Measurements from ENCODE around the gene TIA1. TPM values are rescaled to one million over a fixed set of nuclear protein-coding genes. Genes with fewer than 3 reads are reported as not detected.
A peak's percentile ranks its signal among the peaks of the same experiment; 100 is the strongest.
"Not testable (repeated sequence)": the region's sequence is repeated elsewhere in the genome, so short reads cannot be mapped to it uniquely, and the experiment has no call there.

The TIA1 gene, protein sequence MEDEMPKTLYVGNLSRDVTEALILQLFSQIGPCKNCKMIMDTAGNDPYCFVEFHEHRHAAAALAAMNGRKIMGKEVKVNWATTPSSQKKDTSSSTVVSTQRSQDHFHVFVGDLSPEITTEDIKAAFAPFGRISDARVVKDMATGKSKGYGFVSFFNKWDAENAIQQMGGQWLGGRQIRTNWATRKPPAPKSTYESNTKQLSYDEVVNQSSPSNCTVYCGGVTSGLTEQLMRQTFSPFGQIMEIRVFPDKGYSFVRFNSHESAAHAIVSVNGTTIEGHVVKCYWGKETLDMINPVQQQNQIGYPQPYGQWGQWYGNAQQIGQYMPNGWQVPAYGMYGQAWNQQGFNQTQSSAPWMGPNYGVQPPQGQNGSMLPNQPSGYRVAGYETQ
- total RNA-seq (10 to 100 TPM; 68.1 to 78.2 TPM), total RNA-seq (72.4 to 162 reads per million in 2 donors)

DNA sequence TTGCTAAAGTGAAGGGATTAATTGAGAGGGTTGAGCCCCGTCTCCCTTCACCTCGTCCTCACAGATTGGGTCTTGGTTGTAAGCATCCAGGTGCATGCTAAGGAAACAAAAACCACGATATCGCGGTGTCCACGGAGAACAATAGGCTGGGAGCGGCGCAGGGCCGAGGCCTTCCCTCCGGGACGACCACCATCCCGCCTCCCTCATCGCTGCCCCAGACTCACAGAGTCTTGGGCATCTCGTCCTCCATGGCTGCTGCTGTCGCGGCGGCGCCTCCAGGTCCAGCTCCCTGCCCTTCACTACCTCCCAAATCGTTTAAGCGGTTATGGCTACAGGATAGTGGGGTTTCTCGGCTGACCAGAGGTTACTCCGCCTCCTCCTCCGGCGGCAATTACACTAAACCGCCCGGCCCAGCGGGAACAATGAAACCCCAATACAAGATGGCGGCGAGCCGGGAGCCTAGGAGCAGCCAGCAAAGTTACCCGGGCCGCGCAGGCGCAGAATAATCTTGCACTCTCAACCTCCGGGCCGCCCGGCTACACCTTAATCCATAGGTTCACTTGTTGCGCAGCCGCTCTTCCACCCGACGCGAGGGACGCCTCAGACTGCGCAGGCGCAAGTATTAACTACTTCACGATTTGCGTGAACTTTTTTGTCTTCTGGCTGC is at the start of gene TIA1:
Gene TIA1, minus strand, starts transcription at position 448 of the 667 bp plus-strand sequence. Its CDS starts 198 bp downstream, at position 250.
- H3K4me1 Mint-ChIP-seq: peaks cover 32% of the 10 kb centered on the region
- peaks cover 4% of the 10 kb centered on the region for H3K27me3 Mint-ChIP-seq
- H3K27ac Mint-ChIP-seq: peak within 1 kb of the TSS; percentile 100
- peak; percentile 96 for ATAC-seq
- H3K36me3 Mint-ChIP-seq (ENCODE audit: low read depth): peaks cover 13% of the 10 kb centered on the region
- peak; percentile 97 to 98 (median 97) for DNase-seq
- H3K4me3 Mint-ChIP-seq: peak within 1 kb of the TSS; percentile 98
- no peaks in the 10 kb centered on the region for H3K9me3 ChIP-seq (ENCODE audit: control insufficient read depth, low read length, poor library complexity, severe bottlenecking)

DNA sequence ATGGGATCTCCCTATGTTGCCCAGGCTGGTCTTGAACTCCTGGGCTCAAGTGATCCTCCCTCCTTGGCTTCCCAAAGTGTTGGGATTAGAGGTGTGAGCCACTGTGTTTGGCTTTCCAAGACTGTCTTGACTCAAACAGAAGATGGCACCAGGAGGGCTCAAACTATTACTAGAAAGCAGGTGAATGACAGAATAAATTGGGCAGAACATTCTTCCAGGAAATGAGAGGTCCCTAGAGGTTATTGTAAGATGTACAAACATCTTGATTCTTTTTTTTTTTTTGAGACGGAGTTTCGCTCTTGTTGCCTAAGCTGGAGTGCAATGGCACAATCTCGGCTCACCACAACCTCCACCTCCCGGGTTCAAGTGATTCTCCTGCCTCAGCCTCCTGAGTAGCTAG is 49.4 kb upstream of the TIA1 start:
- not testable (repeated sequence) for DNase-seq; H3K4me3 Mint-ChIP-seq; H3K9me3 ChIP-seq (ENCODE audit: control insufficient read depth, low read length, poor library complexity, severe bottlenecking); H3K36me3 Mint-ChIP-seq (ENCODE audit: low read depth); ATAC-seq; H3K27me3 Mint-ChIP-seq; H3K27ac Mint-ChIP-seq
- peaks cover 10% of the 10 kb centered on the region for H3K4me1 Mint-ChIP-seq

DNA sequence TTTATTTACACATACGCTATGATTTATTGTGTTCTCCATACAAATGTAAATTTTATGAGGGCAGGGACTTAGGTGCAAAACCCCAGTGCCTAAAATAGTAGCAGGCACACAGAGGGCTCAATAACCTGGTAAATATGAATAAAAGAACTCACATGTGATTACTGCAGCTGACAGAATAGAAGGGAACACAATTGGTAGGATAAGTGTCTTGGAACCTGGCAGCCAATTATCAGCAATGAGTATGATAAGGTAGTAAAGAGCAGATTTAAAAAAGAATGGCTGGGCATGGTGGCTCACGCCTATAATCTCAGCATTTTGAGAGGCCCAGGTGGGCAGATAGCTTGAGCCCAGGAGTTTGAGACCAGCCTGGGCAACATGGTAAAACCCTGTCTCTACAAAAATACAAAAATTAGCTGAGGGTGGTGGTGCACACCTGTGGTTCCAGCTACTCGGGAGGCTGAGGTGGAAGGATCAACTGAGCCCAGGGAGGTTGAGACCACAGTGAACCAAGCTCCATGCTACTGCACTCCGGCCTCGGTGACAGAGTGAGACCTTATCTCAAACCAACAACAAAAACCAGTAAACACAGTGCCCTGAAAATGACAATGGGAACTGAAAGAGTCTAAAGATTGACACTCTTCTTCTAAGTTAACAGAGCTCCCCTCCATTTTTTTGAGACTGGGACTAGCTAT is 35.2 kb upstream of the TIA1 start:
- peaks cover 19% of the 10 kb centered on the region for H3K4me1 Mint-ChIP-seq
- H3K27me3 Mint-ChIP-seq: no peaks in the 10 kb centered on the region
- H3K27ac Mint-ChIP-seq: no peak overlapping the region
- no peaks in the 10 kb centered on the region for H3K9me3 ChIP-seq (ENCODE audit: control insufficient read depth, low read length, poor library complexity, severe bottlenecking)
- no peak for ATAC-seq
- H3K4me3 Mint-ChIP-seq: peak overlapping the region; percentile 45
- DNase-seq: no peak
- peaks cover 7% of the 10 kb centered on the region for H3K36me3 Mint-ChIP-seq (ENCODE audit: low read depth)

DNA sequence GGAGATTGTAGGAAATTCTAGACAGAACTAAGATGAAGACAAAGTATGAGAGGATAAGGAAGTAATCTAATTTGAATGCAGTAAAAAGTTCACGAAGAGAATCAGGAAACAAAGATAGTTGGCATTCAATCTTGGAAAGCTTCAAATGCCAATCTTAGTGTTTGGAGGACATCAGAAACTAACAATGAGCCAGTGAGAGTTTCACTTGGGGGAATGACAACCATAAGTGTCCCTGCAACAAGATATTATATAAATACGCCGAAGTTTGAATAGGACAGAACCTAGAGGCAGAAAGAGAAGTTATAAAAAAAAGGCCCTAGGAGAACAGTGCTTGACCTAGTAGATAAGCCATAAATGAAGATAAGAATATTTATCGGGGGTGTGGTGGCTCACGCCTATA is 34.0 kb upstream of the TIA1 start:
- Mint-ChIP-seq H3K4me1 (peaks cover 19% of the 10 kb centered on the region), H3K27ac (no peak overlapping the region)
- no peak for ATAC-seq

DNA sequence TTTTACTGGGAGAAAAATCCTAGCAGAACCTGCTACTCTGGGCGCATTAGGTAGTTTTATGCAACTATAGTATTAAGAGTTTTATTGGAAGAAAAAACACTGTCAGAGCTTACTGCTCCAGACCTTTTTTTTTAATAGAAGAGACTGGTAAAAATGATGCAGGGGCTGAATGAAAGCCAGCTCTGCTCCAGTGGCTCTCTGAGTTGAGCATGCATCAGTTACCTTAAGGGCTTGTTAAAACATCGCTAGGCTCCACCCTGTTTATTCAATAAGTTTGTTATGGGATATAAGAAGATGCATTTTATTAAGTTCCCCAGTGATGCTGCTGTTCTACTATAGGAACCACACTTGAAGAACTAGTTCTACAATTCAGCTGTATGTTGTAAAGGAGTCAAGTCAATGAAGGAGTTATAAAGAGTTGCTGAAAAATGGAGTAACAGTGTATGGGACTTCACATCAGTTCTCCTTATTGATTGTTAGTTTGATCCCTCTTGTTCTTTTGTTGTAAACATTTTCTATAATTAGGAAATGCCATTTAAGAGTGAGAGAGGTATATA is 31.9 kb upstream of the TIA1 start:
- Mint-ChIP-seq H3K27ac (peak overlapping the region; percentile 37), H3K36me3 (ENCODE audit: low read depth) (peaks cover 8% of the 10 kb centered on the region), H3K4me1 (peaks cover 12% of the 10 kb centered on the region), H3K4me3 (no peak overlapping the region), H3K27me3 (no peaks in the 10 kb centered on the region)
- no peaks in the 10 kb centered on the region for H3K9me3 ChIP-seq (ENCODE audit: control insufficient read depth, low read length, poor library complexity, severe bottlenecking)
- ATAC-seq (no peak), DNase-seq (no peak)

More for the DNA sequence above, 34.0 kb upstream of the TIA1 start:
- no peaks in the 10 kb centered on the region for H3K27me3 Mint-ChIP-seq
- H3K4me3 Mint-ChIP-seq: no peak overlapping the region
- peaks cover 7% of the 10 kb centered on the region for H3K36me3 Mint-ChIP-seq (ENCODE audit: low read depth)
- H3K9me3 ChIP-seq (ENCODE audit: control insufficient read depth, low read length, poor library complexity, severe bottlenecking): no peaks in the 10 kb centered on the region
- DNase-seq: no peak

DNA sequence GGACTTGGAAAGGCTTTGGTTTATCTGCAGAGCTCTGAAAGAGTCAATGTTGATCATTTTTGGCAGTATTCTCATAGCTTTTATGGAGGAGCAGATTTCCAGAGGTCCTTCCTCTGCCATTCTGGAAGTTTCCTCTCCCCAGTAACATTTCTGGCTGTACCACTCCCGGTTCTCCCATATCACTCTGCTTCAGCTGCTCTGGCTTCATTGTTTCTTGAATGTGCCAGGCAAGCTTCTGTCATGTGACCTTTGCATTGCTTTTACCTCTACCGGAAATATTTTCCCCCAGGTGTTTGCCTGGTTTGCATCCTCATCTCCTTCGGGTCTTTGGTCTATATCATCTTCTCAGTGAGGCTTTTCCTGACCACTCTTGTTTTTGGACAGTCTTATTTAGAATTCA is 21.9 kb upstream of the TIA1 start:
- no peak for DNase-seq
- no peaks in the 10 kb centered on the region for H3K9me3 ChIP-seq (ENCODE audit: control insufficient read depth, low read length, poor library complexity, severe bottlenecking)
- H3K36me3 Mint-ChIP-seq (ENCODE audit: low read depth): peaks cover 12% of the 10 kb centered on the region
- no peaks in the 10 kb centered on the region for H3K27me3 Mint-ChIP-seq
- ATAC-seq: no peak
- no peak overlapping the region for H3K4me3 Mint-ChIP-seq
- peak overlapping the region; percentile 57 for H3K27ac Mint-ChIP-seq
- peaks cover 24% of the 10 kb centered on the region for H3K4me1 Mint-ChIP-seq

DNA sequence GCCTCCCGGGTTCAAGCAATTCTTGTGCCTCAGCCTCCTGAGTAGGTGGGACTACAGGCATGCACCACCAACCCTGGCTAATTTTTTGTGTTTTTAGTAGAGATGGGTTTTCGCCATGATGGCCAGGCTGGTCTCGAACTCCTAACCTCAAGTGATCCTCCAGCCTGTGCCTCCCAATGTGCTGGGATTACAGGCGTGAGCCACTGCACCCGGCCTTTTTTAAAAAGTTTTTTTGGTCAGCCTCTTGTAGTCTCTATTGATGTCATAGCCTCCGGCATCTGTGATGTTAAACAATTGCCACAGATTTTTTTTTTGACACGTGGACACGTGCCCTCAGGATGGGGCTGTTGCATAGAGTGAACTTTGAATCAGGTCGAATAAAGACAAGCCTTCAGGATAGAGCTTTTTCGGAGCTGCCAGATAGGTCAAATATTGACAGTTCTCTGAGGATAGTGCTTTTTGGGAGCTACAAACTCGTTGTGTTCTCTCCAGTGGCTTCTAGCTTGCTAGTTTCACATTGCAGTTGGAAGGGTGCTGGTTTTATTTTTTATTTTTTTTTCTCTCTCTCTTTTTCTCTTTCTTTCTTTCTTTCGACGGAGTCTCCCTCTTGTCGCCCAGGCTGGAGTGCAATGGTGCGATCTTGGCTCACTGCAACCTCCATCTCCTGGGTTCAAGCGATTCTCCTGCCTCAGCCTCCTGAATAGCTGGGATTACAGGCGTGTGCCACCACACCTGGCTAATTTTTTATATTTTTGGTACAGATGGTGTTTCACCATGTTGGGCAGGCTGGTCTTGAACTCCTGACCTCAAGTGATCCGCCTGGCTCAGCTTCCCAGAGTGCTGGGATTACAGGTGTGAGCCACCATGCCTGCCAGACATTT is 21.2 kb upstream of the TIA1 start:
- not testable (repeated sequence) for H3K9me3 ChIP-seq (ENCODE audit: control insufficient read depth, low read length, poor library complexity, severe bottlenecking); H3K36me3 Mint-ChIP-seq (ENCODE audit: low read depth); H3K4me3 Mint-ChIP-seq; H3K27me3 Mint-ChIP-seq; DNase-seq; ATAC-seq
- H3K4me1 Mint-ChIP-seq: peaks cover 20% of the 10 kb centered on the region
- H3K27ac Mint-ChIP-seq: peak overlapping the region; percentile 57

DNA sequence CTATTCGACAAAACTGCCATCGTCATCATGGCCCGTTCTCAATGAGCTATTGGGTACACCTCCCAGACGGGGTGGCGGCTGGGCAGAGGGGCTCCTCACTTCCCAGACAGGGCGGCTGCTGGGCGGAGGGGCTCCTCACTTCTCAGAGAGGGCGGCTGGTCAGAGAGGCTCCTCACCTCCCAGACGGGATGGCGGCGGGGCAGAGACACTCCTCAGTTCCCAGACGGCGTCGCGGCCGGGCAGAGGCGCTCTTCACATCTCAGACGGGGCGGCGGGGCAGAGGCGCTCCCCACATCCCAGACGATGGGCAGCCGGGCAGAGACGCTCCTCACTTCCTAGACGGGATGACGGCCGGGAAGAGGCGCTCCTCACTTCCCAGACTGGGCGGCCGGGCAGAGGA is 18.5 kb upstream of the TIA1 start:
- not testable (repeated sequence) for ATAC-seq; H3K9me3 ChIP-seq (ENCODE audit: control insufficient read depth, low read length, poor library complexity, severe bottlenecking); DNase-seq; H3K27me3 Mint-ChIP-seq; H3K36me3 Mint-ChIP-seq (ENCODE audit: low read depth); H3K27ac Mint-ChIP-seq; H3K4me3 Mint-ChIP-seq
- H3K4me1 Mint-ChIP-seq: peaks cover 16% of the 10 kb centered on the region

DNA sequence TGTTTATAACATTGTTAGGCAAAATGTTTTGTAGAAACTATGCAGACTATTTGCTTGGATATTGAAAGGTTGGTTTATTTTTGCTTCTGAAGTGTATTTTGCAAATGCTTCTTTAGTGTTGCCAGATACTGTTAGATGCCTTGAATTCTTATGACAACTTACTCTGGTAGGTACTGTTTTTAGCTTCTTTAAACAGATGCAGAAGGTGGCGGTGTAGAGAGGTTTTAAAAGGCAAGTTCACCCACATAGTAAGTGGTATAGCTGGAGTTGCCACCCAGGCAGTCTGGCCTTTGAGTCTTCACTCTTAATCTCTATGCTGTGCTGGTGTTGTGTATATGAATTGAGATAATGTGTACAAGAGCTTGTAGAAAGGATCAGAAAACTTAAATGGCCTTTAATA is 13.1 kb upstream of the TIA1 start:
- peaks cover 7% of the 10 kb centered on the region for H3K36me3 Mint-ChIP-seq (ENCODE audit: low read depth)
- H3K4me1 Mint-ChIP-seq: peaks cover 27% of the 10 kb centered on the region

DNA sequence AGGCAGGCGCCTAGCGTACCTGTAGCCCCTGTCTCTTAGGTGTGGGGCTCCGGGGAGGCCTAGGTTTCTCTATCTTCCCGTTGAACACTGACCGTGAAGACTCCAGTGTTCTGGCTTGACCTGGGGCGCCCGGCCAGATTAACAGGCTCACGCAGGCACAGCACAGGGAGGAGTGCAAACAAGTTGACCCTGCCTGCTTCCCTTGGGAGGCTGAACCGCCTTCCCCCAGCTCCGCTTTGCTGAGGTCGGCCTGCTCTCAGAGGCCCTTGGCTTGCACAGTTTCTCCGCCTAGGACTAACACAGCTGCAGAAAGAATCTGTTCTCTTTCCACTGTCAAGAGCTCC is 10.1 kb upstream of the TIA1 start:
- peaks cover 19% of the 10 kb centered on the region for H3K4me1 Mint-ChIP-seq
- peak overlapping the region; percentile 89 for H3K4me3 Mint-ChIP-seq
- no peaks in the 10 kb centered on the region for H3K27me3 Mint-ChIP-seq
- no peaks in the 10 kb centered on the region for H3K9me3 ChIP-seq (ENCODE audit: control insufficient read depth, low read length, poor library complexity, severe bottlenecking)
- ATAC-seq (no peak), DNase-seq (no peak)
- H3K36me3 Mint-ChIP-seq (ENCODE audit: low read depth): no peaks in the 10 kb centered on the region
- peak overlapping the region; percentile 59 for H3K27ac Mint-ChIP-seq

More for the DNA sequence above, 13.1 kb upstream of the TIA1 start:
- no peaks in the 10 kb centered on the region for H3K27me3 Mint-ChIP-seq
- ATAC-seq (no peak), DNase-seq (no peak)
- no peak overlapping the region for H3K4me3 Mint-ChIP-seq
- H3K27ac Mint-ChIP-seq: peak overlapping the region; percentile 6
- H3K9me3 ChIP-seq (ENCODE audit: control insufficient read depth, low read length, poor library complexity, severe bottlenecking): no peaks in the 10 kb centered on the region

DNA sequence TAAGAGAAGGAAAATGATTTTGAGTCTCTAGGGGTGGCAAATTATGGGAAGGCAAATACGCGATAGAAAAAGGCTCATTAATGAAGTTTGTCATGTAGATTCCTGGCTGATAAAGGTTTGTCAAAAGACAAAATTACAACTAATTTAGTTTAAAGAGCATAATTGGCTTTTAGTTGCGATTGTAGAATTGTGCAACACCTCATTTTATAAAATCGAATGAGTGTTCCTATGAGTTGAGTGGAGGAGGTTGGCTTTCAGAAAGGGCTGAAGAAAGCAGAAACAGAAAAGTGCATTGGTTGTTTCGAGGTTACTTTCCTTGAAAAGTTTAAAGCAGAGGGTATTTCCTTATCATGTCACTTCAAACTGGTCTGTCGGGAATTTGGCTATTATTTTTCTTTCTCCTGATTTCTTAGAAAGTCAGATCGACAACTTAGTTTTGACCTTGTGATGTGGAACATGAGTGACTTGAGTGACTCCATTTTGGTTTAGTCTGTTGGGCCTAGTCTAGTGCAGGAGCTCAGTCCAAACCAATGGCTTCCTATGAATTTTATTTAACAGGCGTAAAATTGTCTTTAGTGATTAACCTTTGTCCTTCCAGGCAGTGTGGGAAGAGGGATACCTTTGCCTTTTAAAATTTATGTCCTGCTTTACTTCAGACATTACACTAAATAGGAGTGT is 7.3 kb upstream of the TIA1 start:
- ATAC-seq: no peak
- no peaks in the 10 kb centered on the region for H3K36me3 Mint-ChIP-seq (ENCODE audit: low read depth)
- H3K4me1 Mint-ChIP-seq: peaks cover 7% of the 10 kb centered on the region
- no peak overlapping the region for H3K27ac Mint-ChIP-seq
- DNase-seq: no peak
- no peaks in the 10 kb centered on the region for H3K27me3 Mint-ChIP-seq
- no peaks in the 10 kb centered on the region for H3K9me3 ChIP-seq (ENCODE audit: control insufficient read depth, low read length, poor library complexity, severe bottlenecking)
- no peak overlapping the region for H3K4me3 Mint-ChIP-seq

DNA sequence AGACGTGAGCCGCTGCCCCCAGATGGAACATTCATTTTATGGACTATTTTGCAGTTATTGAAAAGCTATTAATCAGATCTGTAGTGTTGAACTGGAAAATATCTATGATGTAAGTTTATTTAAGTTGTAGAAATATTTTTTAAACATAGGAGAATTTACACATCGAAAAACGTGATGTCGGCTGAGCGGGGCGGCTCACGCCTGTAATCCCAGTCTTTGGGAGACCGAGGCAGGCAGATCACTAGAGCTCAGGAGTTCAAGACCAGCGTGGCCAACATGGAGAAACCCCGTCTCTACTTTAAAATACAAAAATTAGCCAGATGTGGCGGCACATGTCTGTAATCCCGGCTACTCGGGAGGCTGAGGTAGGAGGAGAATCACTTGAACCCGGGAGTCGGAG is 2.0 kb upstream of the TIA1 start:
- Mint-ChIP-seq H3K27me3 (peaks cover 4% of the 10 kb centered on the region), H3K27ac (no peak overlapping the region), H3K4me1 (peaks cover 22% of the 10 kb centered on the region), H3K36me3 (ENCODE audit: low read depth) (peaks cover 7% of the 10 kb centered on the region), H3K4me3 (peak overlapping the region; percentile 36)
- no peak for DNase-seq
- no peak for ATAC-seq
- no peaks in the 10 kb centered on the region for H3K9me3 ChIP-seq (ENCODE audit: control insufficient read depth, low read length, poor library complexity, severe bottlenecking)
